GM19043 (cell line): ENCODE data around the gene TBCD.

Experiments
- ATAC-seq: cut with Tn5 transposase; IDR thresholded peaks from one replicate; pipeline ENCODE4 v1.9.1; 2021; ENCODE audit warnings: low read depth; ENCODE audit not compliant: unreplicated experiment

Gene TBCD

GRCh38 chr17:82881900-82882714 is 130.2 kb downstream of the TBCD start:
- no peak for ATAC-seq

DNA sequence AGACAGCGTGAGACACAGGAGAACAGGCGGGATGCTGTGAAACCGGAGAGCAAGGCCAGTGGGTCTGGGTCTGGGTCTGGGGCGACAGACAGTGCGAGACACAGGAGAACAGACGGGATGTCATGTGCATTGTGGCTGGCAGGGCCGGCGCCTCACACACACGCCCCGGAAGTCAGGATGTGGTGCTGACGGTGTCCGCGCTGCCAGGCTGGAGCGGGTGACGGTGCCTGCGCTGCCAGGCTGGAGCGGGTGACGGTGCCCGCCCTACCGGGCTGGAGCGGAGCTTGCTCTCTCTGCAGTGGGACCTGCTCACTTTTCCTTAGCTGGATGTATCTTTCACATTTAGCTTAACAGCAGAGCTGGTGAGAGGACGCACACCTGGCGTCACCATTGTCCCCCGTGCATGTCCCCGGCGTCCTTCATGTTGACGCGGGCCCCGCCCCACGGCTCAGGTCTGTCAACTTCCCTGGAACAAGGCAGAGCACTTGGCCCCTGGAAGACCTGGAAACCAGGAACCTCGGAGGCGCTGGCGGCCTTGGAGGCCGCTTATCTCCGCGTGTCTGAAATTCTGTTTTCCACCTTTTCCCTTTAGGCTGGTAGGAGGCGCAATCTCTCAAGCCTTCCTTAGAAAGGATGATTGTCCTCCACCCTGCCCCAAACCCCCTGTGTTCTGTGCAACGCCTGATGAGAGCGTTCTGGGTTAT is 131.0 kb downstream of the TBCD start:
- no peak for ATAC-seq

DNA sequence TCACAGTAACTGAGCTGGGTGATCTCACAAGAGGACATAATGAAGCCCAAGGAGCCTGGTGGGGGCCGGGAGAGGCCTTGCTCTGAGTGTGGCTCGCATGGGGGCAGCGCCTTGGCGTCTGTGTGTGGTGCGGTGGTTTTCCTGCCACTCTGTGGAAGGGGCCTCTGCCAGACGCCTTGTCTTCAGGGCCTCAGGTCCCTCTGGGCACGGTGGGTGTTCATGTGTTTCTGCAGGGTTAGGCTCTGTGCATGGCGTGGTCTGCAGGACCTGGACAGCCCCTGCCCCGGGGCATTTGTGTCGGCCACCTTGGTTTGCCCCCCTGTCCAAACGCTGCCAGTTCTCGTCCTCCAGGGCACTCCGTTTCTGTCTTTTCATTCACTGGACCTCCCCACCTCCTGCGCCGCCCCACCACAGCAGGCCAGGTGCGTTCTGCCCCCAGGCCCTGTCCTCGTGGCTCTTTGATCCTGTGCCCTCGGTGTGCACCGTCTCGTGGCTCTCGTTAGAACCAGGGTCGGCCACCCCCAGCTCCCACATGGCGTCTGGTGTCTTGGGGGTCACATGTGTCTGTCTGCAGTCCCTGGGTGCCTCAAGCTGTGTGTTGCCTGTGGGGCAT is 131.7 kb downstream of the TBCD start:
- ATAC-seq = no peak

DNA sequence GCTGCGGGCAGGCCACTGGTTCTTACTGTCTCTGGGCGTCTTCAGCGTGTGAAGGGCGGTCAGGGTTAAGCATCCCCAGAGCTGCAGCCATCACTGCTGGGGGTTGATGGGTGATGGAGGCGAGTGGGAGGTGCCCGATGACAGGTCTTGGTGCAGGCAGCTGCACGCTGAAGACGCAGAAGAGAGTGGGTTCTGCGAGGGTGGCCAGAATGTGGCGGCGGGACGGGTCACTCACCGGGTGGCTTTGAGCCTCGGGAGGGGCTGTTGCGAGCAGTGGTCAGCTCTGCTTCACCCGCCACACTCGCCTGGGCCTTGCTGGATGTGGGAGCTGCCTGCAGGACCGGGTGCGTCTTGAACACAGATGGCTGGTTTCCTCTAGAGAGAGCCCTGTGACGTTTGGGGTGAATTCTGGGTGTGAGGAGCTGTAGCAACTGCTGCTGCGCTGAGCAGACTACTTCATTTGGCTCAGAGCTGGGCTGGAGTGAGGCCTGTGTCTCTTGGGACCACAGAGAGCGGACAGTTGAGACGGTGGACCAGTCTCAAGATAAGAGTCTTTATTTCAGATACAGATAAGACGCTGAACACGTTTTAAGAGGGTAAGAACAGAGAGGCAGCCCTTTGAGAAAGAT is 132.6 kb downstream of the TBCD start:
- no peak for ATAC-seq

GRCh38 chr17:82884970-82885353 is 133.1 kb downstream of the TBCD start:
- ATAC-seq = no peak

- no peak for ATAC-seq
These were observed 135.6 kb downstream of the TBCD start for GRCh38 chr17:82887255-82888164.

DNA sequence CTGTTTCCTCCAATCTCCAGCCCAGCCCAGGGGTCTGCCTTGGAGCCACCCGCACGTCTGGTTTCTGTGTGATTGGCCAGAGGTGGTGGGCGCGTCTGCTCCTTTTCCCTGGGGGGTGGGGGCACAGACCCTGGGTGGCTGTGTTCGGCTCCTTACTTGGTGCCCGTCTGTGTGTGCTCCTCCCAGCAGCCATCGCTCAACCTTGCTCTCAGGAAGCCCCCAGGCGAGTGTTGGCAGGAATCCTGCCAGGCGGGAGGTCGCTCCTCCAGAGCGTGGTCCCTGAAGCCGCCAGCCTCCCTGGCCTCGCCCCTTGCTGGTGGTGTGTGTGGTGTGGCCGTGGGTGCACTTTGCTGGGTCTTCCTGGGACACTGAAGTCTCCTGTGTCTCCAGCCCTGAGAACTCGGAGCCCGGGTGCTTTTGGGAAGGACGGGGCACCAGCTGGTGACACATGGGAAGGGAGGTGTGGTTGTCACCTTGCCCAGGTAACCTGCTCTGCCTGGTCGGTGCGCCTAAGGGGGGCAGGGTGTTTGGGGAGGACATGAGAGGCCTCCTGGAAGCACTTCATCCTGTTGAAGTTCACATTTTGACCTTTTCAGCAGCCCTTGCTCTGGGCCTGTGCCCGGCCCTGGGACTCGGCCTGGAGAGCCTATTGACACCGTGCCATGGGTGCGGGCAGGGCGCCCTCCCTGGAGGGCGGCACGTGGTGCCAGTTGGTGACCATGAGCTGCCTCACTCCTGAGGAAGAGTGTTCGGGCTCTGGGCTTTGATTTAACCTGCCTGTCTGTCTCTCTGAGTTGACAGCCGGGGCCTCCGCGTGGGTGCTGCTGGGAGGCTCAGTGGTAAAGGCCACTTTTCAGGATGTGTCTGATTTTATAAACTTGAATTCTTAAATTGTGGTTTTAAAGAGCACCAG is 137.0 kb downstream of the TBCD start:
- ATAC-seq = no peak

GRCh38 chr17:82889496-82890338 is 137.9 kb downstream of the TBCD start:
- no peak for ATAC-seq

GRCh38 chr17:82890339-82890730 is 138.5 kb downstream of the TBCD start:
- ATAC-seq = no peak

- no peak for ATAC-seq
These were observed 139.2 kb downstream of the TBCD start for GRCh38 chr17:82890926-82891678.

GRCh38 chr17:82891911-82892310 is 140.0 kb downstream of the TBCD start:
- no peak for ATAC-seq

DNA sequence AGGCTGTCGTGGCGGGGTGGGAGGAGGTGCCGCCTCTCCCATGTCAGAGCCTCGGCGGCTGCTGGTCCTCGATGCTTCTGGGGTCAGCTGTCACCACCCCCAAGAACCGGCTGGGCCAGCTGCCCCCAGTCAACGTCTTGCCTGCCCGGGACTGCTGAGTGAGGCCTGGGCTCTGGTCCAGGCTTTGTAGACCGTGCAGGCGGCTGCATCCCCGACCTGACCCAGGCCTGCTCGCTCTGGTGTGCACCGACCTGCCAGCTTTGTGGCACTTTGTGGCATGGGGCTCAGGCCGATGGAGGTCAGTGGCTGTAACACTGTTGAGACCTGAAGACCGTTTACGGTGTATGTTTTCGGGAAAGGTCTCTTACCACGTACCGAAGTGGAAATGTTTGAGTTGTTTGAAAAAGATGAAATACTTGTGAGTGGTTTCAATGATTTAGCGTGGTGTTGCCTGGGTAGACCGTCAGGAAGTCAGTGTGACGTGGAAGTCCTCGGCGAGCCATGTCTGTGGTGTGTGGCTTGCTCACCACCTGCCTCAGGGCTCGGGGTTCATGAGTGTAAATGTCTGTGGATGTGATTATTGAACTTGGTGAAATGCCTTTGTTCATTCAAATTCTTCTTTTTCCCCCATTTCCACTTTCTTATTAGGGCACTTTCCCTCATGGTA is 141.2 kb downstream of the TBCD start:
- no peak for ATAC-seq

DNA sequence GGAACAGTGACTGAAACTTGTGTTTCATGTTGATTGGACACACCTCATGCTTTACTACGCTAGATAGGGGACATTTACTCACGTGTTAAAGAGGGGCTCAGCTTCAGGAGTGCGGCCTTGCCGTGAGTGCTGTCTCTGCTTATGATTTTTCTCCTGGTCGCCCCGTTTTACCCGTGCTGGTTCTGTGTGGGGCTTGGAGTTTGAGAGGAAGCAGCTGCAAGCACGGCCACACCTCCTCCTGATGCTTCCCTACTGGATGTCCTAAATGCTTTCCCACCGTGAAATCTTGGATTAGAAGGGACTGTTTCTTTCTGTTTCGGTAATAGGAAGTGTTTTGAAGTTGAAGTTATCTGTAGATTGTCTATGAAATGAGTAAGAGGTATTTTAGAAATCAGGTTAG is 141.9 kb downstream of the TBCD start:
- no peak for ATAC-seq

DNA sequence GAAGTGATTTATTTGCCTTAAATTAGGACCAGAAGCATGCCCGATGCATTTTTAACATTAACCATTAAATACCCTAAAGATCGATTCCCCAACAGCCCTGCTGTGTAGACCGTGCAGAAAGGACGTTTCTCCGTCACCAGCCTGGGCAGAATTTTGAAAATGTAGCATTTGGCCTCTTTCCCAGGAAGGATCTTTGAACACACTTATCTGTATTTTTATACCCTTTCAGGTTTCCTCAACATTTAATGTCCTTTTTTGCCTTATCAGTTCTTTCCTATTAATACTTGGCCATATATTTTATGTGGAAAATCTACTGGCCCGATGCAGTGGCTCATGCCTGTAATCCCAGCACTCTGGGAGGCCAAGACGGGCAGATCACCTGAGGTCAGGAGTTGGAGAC is 142.5 kb downstream of the TBCD start:
- ATAC-seq = no peak

GRCh38 chr17:82895087-82895486 is 143.2 kb downstream of the TBCD start:
- ATAC-seq = no peak

GRCh38 chr17:82896071-82897000 is 144.5 kb downstream of the TBCD start:
- no peak for ATAC-seq
